Naive B cell (primary cell): ENCODE results near the gene ANK3. TPM values are rescaled to one million over a fixed set of nuclear protein-coding genes. Genes with fewer than 3 reads are reported as not detected.

Experiments
- ATAC-seq, 2 donors: fragments of 150-1000 bp; cut with Tn5 transposase; 2 replicates each; pipeline ENCODE4 v1.10.0; 2021; ENCODE audit warnings: low read depth in 2 of 2, mild to moderate bottlenecking in 2 of 2, moderate library complexity in 2 of 2
- DNase-seq: peaks from one replicate; pipeline ENCODE4 v3.0.0; 2022
- H3K27ac Mint-ChIP-seq, 6 donors: one replicate each; pipeline ENCODE4 v1.8.0; 2020 to 2022; ENCODE audit warnings: mild to moderate bottlenecking in 6 of 6, mixed read lengths in 6 of 6, moderate library complexity in 5 of 6, inconsistent platforms in 2 of 6
- H3K27me3 Mint-ChIP-seq, 3 donors: one replicate each; pipeline ENCODE4 v1.8.0; 2021 to 2022; ENCODE audit warnings: mixed read lengths in 3 of 3, mild to moderate bottlenecking in 1 of 3
- H3K36me3 Mint-ChIP-seq, 2 donors: one replicate each; pipeline ENCODE4 v1.8.0; 2020 to 2022; ENCODE audit warnings: mixed read lengths in 2 of 2, inconsistent platforms in 1 of 2, mild to moderate bottlenecking in 1 of 2
- H3K4me1 Mint-ChIP-seq, 3 donors: one replicate each; pipeline ENCODE4 v1.8.0; 2020 to 2022; ENCODE audit warnings: mixed read lengths in 3 of 3, inconsistent platforms in 1 of 3, mild to moderate bottlenecking in 1 of 3, moderate library complexity in 1 of 3
- H3K4me3 Mint-ChIP-seq, 8 donors: one replicate each; pipeline ENCODE4 v1.8.0; 2020 to 2022; ENCODE audit warnings: mild to moderate bottlenecking in 8 of 8, mixed read lengths in 8 of 8, moderate library complexity in 8 of 8, inconsistent platforms in 2 of 8
- H3K9me3 Mint-ChIP-seq, 7 donors: one replicate each; pipeline ENCODE4 v1.8.0; 2020 to 2022; ENCODE audit warnings: mixed read lengths in 7 of 7, mild to moderate bottlenecking in 5 of 7, inconsistent platforms in 2 of 7, moderate library complexity in 1 of 7
- polyA plus RNA-seq, 6 donors: library from polyadenylated mRNA; unstranded; fragments of 300-500 nt; fragmentation: Illumina TruSeq; gene quantifications; one replicate each; pipeline ENCODE4 v1.2.3, GENCODE V29; 2021; ENCODE audit warnings: low read depth in 6 of 6

Gene ANK3
- polyA plus RNA-seq, 6 donors from 2014 or later, result 1.3 to 3.8 (median 2.5) TPM; not detected in 1

GRCh38 chr10:59980356-59980755 lies 409.3 kb downstream of the ANK3 start:
- peaks cover 4 to 27% (median 23%) of the 10 kb centered on the region in 7 donors for H3K9me3 Mint-ChIP-seq
- no peak overlapping the region for H3K4me3 Mint-ChIP-seq
- no peaks in the 10 kb centered on the region for H3K4me1 Mint-ChIP-seq

GRCh38 chr10:59977486-59977885 lies 412.2 kb downstream of the ANK3 start:
- Mint-ChIP-seq H3K36me3 (peaks cover 7 to 15% of the 10 kb centered on the region in 2 donors), H3K27ac (no peak overlapping the region), H3K9me3 (peaks cover 4 to 27% (median 23%) of the 10 kb centered on the region in 7 donors), H3K4me1 (no peaks in the 10 kb centered on the region), H3K27me3 (no peaks in the 10 kb centered on the region), H3K4me3 (no peak overlapping the region)
- ATAC-seq (no peak), DNase-seq (no peak)

More at GRCh38 chr10:59980356-59980755, 409.3 kb downstream of the ANK3 start:
- H3K27me3 Mint-ChIP-seq, result no peaks in the 10 kb centered on the region
- H3K36me3 Mint-ChIP-seq, result peaks cover 7 to 15% of the 10 kb centered on the region in 2 donors
- DNase-seq (no peak), ATAC-seq (no peak)
- no peak overlapping the region for H3K27ac Mint-ChIP-seq

GRCh38 chr10:59976909-59977308 lies 412.8 kb downstream of the ANK3 start:
- Mint-ChIP-seq H3K4me3 (no peak overlapping the region), H3K36me3 (peaks cover 7 to 15% of the 10 kb centered on the region in 2 donors), H3K27me3 (no peaks in the 10 kb centered on the region), H3K27ac (no peak overlapping the region), H3K4me1 (no peaks in the 10 kb centered on the region), H3K9me3 (peaks cover 4 to 27% (median 23%) of the 10 kb centered on the region in 7 donors)
- DNase-seq (no peak), ATAC-seq (no peak)
